HCT116 (cell line): Measurements from ENCODE around the gene APOB. TPM values are rescaled to one million over a fixed set of nuclear protein-coding genes. Genes with fewer than 3 reads are reported as not detected.

Experiments used
- ATAC-seq: fragments of 200-7000 bp; cut with Tn5 transposase; 2 replicates; pipeline ENCODE4 v1.9.1; 2020; ENCODE audit warnings: mild to moderate bottlenecking, moderate library complexity
- BruUV-seq: library from RNA; stranded (reverse); fragments of 400-500 nt; replicated peaks from 2 replicates; lab custom pipeline; 2021; lab: Mats Ljungman, UMichigan
- CTCF ChIA-PET: fragments of 300-600 bp; sonication (Branson Sonifier 250); formaldehyde crosslinking; loops from one replicate; lab custom pipeline; 2021; ENCODE audit warnings: antibody characterized with exemption; lab: Charles Lee
- POLR2A ChIA-PET: fragments of 300-600, 350-600 bp; sonication (Branson Sonifier 250); formaldehyde crosslinking; loops from one replicate; lab custom pipeline; 2021; ENCODE audit warnings: antibody characterized with exemption; lab: Charles Lee
- RAD21 ChIA-PET, 2 experiments: fragments of 300-600 bp; sonication (Branson Sonifier 250); formaldehyde crosslinking; loops; one replicate each; lab custom pipeline; 2023; ENCODE audit warnings: low total read pairs in 2 of 2; ENCODE audit not compliant: uncharacterized antibody in 2 of 2, unreplicated experiment in 2 of 2, low non-redundant PET in 1 of 2; lab: Charles Lee
- DNase-seq: peaks from one replicate; pipeline ENCODE4 v3.0.0-alpha.2; 2010; ENCODE audit warnings: low read depth, low spot score
- H2AFZ ChIP-seq: fragments of 200-600 bp; shearing (Covaris generic), sonication (generic); 2 replicates; pipeline ENCODE4 v1.6.1; 2017; ENCODE audit warnings: low read depth, mixed run types, mixed read lengths, antibody characterized with exemption, low read length; ENCODE audit not compliant: poor library complexity, severe bottlenecking
- H3K27ac ChIP-seq: 2 replicates; pipeline ENCODE4 v1.5.1; 2012; ENCODE audit warnings: low read depth, low read length
- H3K27me3 ChIP-seq: fragments of 200-600 bp; sonication (generic); 2 replicates; pipeline ENCODE4 v1.6.1; 2016; ENCODE audit warnings: mixed run types, low read length, mixed read lengths; ENCODE audit not compliant: insufficient read depth
- H3K36me3 ChIP-seq, 2 experiments: fragments of 200-500 bp in 1 of 2; fragments of 200-600 bp in 1 of 2; sonication (Bioruptor generic) in 1 of 2; sonication (generic) in 1 of 2; 2 replicates each; pipeline versions ENCODE4 v1.5.1 to v1.6.1; 2014 to 2016; ENCODE audit warnings: low read length in 2 of 2, inconsistent platforms in 1 of 2, mixed read lengths in 1 of 2, mixed run types in 1 of 2; ENCODE audit not compliant: insufficient read depth in 2 of 2, control insufficient read depth in 1 of 2
- H3K4me1 ChIP-seq, 2 experiments: fragments of 200-600 bp in 1 of 2; sonication (generic) in 1 of 2; 2 replicates each; pipeline versions ENCODE4 v1.5.1 to v1.6.1; 2012 to 2017; ENCODE audit warnings: low read length in 2 of 2, inconsistent platforms in 1 of 2, mild to moderate bottlenecking in 1 of 2, mixed read lengths in 1 of 2, mixed run types in 1 of 2, moderate library complexity in 1 of 2; ENCODE audit not compliant: insufficient read depth in 2 of 2, control insufficient read depth in 1 of 2
- H3K4me2 ChIP-seq: fragments of 200-600 bp; sonication (generic); 2 replicates; pipeline ENCODE4 v1.6.1; 2017; ENCODE audit warnings: mixed run types, low read length, mixed read lengths
- H3K4me3 ChIP-seq, 2 experiments: fragments of 200-600 bp in 1 of 2; sonication (generic) in 1 of 2; replicated peaks in 1 of 2; 2 replicates each; pipeline ENCODE4 v1.5.1; 2011 to 2016; ENCODE audit warnings: low read length in 2 of 2, control low read depth in 1 of 2, low read depth in 1 of 2, mild to moderate bottlenecking in 1 of 2, mixed read lengths in 1 of 2, mixed run types in 1 of 2
- H3K79me2 ChIP-seq: fragments of 200-600 bp; sonication (generic); 2 replicates; pipeline ENCODE4 v1.6.1; 2017; ENCODE audit warnings: mild to moderate bottlenecking, mixed run types, low read length, moderate library complexity, mixed read lengths; ENCODE audit not compliant: insufficient read depth
- H3K9ac ChIP-seq: fragments of 200-600 bp; sonication (generic); 2 replicates; pipeline ENCODE4 v1.6.1; 2016; ENCODE audit warnings: low read length, mixed read lengths
- H3K9me2 ChIP-seq: fragments of 200-600 bp; sonication (generic), shearing (Covaris generic); 2 replicates; pipeline ENCODE4 v1.6.1; 2017; ENCODE audit warnings: mixed run types, mild to moderate bottlenecking, moderate library complexity; ENCODE audit not compliant: insufficient read depth
- H3K9me3 ChIP-seq, 2 experiments: fragments of 200-500 bp in 1 of 2; fragments of 200-600 bp in 1 of 2; sonication (Bioruptor generic) in 1 of 2; sonication (generic) in 1 of 2; 2 replicates each; pipeline ENCODE4 v1.6.1; 2014 to 2017; ENCODE audit warnings: low read length in 2 of 2, mixed read lengths in 2 of 2, inconsistent platforms in 1 of 2, low read depth in 1 of 2, mild to moderate bottlenecking in 1 of 2, mixed run types in 1 of 2, moderate library complexity in 1 of 2; ENCODE audit not compliant: control insufficient read depth in 1 of 2, insufficient read depth in 1 of 2
- H4K20me1 ChIP-seq: fragments of 200-600 bp; sonication (generic), shearing (Covaris generic); 2 replicates; pipeline ENCODE4 v1.6.1; 2017; ENCODE audit warnings: mixed run types, mild to moderate bottlenecking, moderate library complexity; ENCODE audit not compliant: insufficient read depth
- EGR1 ChIP-seq: IDR thresholded peaks from 2 replicates; pipeline ENCODE4 v1.6.1; 2012; ENCODE audit warnings: low read depth
- ELF1 ChIP-seq: IDR thresholded peaks from 2 replicates; pipeline ENCODE4 v1.6.1; 2012; ENCODE audit warnings: low read depth, borderline replicate concordance
- POLR2AphosphoS5 ChIP-seq: IDR thresholded peaks from 2 replicates; pipeline ENCODE4 v1.6.1; 2011; ENCODE audit warnings: mild to moderate bottlenecking, low read depth, low read length, moderate library complexity
- RAD21 ChIP-seq: IDR thresholded peaks from 2 replicates; pipeline ENCODE4 v1.6.1; 2012; ENCODE audit warnings: low read depth, mild to moderate bottlenecking
- SP1 ChIP-seq: IDR thresholded peaks from 2 replicates; pipeline ENCODE4 v1.6.1; 2012; ENCODE audit warnings: low read depth
- SRF ChIP-seq: IDR thresholded peaks from 2 replicates; pipeline ENCODE4 v1.6.1; 2012; ENCODE audit warnings: low read depth
- ZFX ChIP-seq: fragments of 450-650 bp; IDR thresholded peaks from 2 replicates; pipeline ENCODE4 v1.6.1; 2017
- intact Hi-C: fragments of 100-400 bp; cut with micrococcal nuclease; formaldehyde crosslinking; loops from 2 replicates; pipeline ENCODE4 v1.10.0; 2022
- total RNA-seq: library from RNA; stranded (reverse); gene quantifications from one replicate; pipeline ENCODE4 v1.2.1, GENCODE V29; 2021; ENCODE audit not compliant: unreplicated experiment
- TF ChIP-seq, protein P1 (sequence below): IDR thresholded peaks from 2 replicates; pipeline ENCODE4 v1.6.1; 2012
- TF ChIP-seq, protein P2 (sequence below): IDR thresholded peaks from 2 replicates; pipeline ENCODE4 v1.6.1; 2012
- TF ChIP-seq, protein P3 (sequence below): IDR thresholded peaks from 2 replicates; pipeline ENCODE4 v1.6.1; 2011; ENCODE audit warnings: mild to moderate bottlenecking, low read length, moderate library complexity; ENCODE audit not compliant: insufficient replicate concordance; ENCODE audit errors: extremely low read depth

The APOB gene
- total RNA-seq, 1 experiment from 2014 or later: 1.6 TPM

GRCh38 chr2:21036708-21037670 lies 6.9 kb downstream of the APOB start:
- Histone ChIP-seq H3K27ac (no peak overlapping the region), H3K4me2 (no peak overlapping the region), H3K36me3 (no peaks in the 10 kb centered on the region), H3K4me3 (no peak overlapping the region), H3K4me1 (no peaks in the 10 kb centered on the region), H3K79me2 (no peaks in the 10 kb centered on the region), H3K27me3 (peaks cover 30% of the 10 kb centered on the region), H2AFZ (no peak overlapping the region), H3K9ac (no peak overlapping the region), H3K9me3 (no peaks in the 10 kb centered on the region), H3K9me2 (no peaks in the 10 kb centered on the region), H4K20me1 (no peaks in the 10 kb centered on the region; the same call in 1 of the 2 replicates)
- POLR2A ChIA-PET: no interaction called here
- intact Hi-C loops: no loop called here
- RAD21 ChIA-PET: no interaction called here
- CTCF ChIA-PET: no interaction called here
- BruUV-seq: no TSS peak
- no peak for ATAC-seq
- no peak for TF ChIP-seq POLR2AphosphoS5
- no peak for TF ChIP-seq RAD21
- TF ChIP-seq ZFX: no peak
- no peak for TF ChIP-seq ELF1
- TF ChIP-seq SP1: no peak
- no peak for TF ChIP-seq EGR1
- TF ChIP-seq, protein P1, sequence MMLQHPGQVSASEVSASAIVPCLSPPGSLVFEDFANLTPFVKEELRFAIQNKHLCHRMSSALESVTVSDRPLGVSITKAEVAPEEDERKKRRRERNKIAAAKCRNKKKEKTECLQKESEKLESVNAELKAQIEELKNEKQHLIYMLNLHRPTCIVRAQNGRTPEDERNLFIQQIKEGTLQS: no peak
- TF ChIP-seq, protein P2, sequence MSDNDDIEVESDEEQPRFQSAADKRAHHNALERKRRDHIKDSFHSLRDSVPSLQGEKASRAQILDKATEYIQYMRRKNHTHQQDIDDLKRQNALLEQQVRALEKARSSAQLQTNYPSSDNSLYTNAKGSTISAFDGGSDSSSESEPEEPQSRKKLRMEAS: no peak
- TF ChIP-seq SRF: no peak
- TF ChIP-seq, protein P3, sequence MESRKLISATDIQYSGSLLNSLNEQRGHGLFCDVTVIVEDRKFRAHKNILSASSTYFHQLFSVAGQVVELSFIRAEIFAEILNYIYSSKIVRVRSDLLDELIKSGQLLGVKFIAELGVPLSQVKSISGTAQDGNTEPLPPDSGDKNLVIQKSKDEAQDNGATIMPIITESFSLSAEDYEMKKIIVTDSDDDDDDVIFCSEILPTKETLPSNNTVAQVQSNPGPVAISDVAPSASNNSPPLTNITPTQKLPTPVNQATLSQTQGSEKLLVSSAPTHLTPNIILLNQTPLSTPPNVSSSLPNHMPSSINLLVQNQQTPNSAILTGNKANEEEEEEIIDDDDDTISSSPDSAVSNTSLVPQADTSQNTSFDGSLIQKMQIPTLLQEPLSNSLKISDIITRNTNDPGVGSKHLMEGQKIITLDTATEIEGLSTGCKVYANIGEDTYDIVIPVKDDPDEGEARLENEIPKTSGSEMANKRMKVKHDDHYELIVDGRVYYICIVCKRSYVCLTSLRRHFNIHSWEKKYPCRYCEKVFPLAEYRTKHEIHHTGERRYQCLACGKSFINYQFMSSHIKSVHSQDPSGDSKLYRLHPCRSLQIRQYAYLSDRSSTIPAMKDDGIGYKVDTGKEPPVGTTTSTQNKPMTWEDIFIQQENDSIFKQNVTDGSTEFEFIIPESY: no peak
- DNase-seq: no peak
